ENCODE results near the gene ZNF107.

Gene ZNF107

GRCh38 chr7:64665980-64666662, at the start of gene ZNF107:
Gene ZNF107 (plus strand): TSS chr7:64666133. CDS start chr7:64666283, 150 bp downstream.
- peak; percentile 64 to 81 (median 70) for DNase-seq (ENCODE audit: low read depth in 3 of 3)

GRCh38 chr7:64618785-64619456, 47.0 kb upstream of the ZNF107 start:
- peak in 1 of 3 donors; percentile 10 for DNase-seq (ENCODE audit: low read depth in 3 of 3)

- DNase-seq (ENCODE audit: low read depth in 3 of 3), result no peak
These were observed 46.2 kb upstream of the ZNF107 start for GRCh38 chr7:64619705-64620104.

DNA sequence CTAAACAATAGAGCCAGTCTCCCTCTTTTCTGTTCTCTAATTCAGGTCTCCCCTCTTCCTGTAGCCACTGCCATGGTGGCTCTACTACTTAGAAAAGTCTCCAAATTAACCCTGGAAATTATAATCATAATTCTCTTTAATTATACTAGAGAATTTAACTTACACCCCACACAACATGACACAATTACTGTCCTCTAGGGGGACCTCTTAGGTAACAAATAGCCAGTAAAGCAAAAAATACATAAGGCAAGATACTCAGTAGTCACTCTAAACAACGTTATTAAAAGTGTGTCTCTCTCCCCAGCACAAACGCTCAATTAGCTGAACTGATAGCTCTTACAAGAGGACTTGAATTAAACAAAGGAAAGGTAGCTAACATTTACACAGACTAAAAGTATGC, 44.3 kb upstream of the ZNF107 start:
- DNase-seq (ENCODE audit: low read depth in 3 of 3), result no peak

DNA sequence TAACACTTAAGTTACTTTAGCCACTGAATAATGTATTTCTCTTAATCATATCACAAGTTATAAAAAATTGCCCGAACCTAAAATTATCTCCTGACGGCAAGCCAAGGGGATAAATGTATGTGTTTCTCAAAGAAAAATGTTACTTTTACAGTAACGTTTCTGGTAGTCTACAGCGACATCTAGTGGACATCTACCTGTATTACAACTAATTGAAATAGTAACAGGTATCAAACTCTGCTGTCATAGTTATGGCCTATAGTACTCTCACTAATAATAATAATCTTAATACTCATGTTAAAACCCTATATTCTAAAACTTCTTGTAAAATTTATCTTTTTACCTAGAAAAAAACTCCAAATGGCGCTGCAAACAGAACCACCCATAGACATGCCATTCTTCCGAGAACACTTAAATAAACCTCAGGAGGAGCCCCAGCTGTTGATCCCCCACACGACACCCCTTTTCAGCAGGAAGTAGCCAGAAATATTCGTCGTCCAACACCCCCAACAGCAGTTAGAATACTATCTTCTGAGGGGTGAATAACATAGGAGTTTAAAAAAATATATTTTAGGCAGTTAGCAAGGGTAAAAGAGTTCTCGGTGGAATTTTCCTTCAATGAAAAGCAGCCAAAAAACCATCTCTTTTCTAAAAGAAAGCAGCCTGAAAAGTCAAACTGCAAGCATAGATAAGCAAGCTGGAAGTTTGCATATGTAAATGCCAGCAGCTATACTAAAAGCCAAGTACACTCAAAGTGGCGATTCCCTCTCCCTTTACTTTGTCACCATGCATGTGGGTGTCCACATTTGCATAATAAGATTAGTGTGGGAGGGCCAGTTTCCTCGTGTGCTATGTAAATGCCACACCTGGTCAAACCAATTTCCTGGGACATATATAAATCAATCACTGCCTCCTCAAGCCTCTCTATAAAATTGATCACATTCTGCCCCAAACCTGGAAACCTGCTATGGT, 40.5 kb upstream of the ZNF107 start:
- DNase-seq (ENCODE audit: low read depth in 3 of 3), result no peak

- no peak for DNase-seq (ENCODE audit: low read depth in 3 of 3)
These were observed 39.9 kb upstream of the ZNF107 start for GRCh38 chr7:64626083-64626469.

- DNase-seq (ENCODE audit: low read depth in 3 of 3), result no peak
These were observed 39.4 kb upstream of the ZNF107 start for GRCh38 chr7:64626557-64626956.

- DNase-seq (ENCODE audit: low read depth in 3 of 3), result no peak
These were observed 37.7 kb upstream of the ZNF107 start for GRCh38 chr7:64628192-64628591.

- DNase-seq (ENCODE audit: low read depth in 3 of 3), result no peak
These were observed 37.2 kb upstream of the ZNF107 start for GRCh38 chr7:64628721-64629120.

DNA sequence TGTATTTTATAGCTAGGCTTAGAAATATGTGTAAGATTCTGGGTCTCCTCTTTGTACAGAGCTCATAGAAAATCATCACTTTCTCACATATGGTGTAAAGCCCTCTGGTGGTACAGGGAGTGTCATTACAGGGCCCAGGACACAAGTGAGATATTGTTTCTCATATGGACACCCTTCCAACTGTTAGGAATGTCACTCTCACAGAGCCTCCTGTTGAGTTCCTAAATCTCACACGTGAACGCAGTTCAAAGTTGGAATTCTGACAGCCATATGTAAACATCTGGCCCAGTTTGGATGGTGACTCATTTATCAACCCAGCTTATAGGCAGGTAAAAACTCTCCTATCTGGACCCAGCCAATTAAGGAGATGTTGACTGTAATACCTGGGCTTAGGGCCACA, 35.4 kb upstream of the ZNF107 start:
- DNase-seq (ENCODE audit: low read depth in 3 of 3), result no peak

- DNase-seq (ENCODE audit: low read depth in 3 of 3), result no peak
These were observed 33.9 kb upstream of the ZNF107 start for GRCh38 chr7:64632029-64632428.

GRCh38 chr7:64633401-64633800, 32.5 kb upstream of the ZNF107 start:
- DNase-seq (ENCODE audit: low read depth in 3 of 3), result no peak

- DNase-seq (ENCODE audit: low read depth in 3 of 3), result no peak
These were observed 31.4 kb upstream of the ZNF107 start for GRCh38 chr7:64634406-64635062.

DNA sequence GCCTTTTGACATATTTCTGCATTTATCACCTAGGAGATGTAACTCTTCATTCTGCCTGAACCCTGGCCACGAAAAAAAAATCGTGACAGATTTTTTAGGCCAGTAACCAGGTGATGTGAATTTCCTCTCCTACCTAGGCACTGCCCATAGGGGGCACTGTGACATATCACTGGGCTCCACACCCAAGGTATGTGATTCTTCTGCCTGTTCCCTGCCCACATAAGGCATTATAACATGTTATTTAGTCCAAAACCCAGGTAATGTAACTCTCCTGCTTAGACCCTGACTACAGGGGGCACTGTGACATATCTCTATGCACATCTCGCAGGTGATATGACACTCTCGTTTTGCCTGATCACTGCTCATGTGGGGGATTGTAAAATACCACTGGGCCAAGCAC, 29.5 kb upstream of the ZNF107 start:
- no peak for DNase-seq (ENCODE audit: low read depth in 3 of 3)

GRCh38 chr7:64637521-64638445, 28.1 kb upstream of the ZNF107 start:
- DNase-seq (ENCODE audit: low read depth in 3 of 3), result no peak

- DNase-seq (ENCODE audit: low read depth in 3 of 3), result no peak
These were observed 27.1 kb upstream of the ZNF107 start for GRCh38 chr7:64638822-64639221.

- DNase-seq (ENCODE audit: low read depth in 3 of 3), result no peak
These were observed 26.5 kb upstream of the ZNF107 start for GRCh38 chr7:64639267-64640001.

DNA sequence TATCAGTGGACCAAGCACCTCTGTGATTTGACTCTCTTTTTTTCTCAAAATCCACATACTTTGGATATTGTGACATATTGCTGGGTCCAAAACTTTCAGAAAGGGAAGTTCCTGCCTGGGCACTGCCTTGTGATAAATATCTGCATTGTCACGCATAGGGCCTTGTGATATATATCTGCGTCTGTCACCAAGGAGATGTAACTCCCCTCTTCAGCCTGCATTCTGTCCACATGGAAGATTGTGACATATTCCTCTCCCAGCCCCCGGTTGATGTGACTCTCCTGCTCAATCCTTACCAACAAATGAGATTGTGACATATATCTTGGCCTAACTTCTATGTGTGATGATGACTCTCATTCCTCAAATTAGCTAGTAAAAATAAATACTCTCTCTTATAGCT, 25.4 kb upstream of the ZNF107 start:
- no peak for DNase-seq (ENCODE audit: low read depth in 3 of 3)

GRCh38 chr7:64642046-64642445, 23.9 kb upstream of the ZNF107 start:
- DNase-seq (ENCODE audit: low read depth in 3 of 3), result no peak

GRCh38 chr7:64642875-64643274, 23.1 kb upstream of the ZNF107 start:
- no peak for DNase-seq (ENCODE audit: low read depth in 3 of 3)
